HG03469 (cell line): Measurements from ENCODE around the gene CHRM1.
"Not testable (repeated sequence)": the region's sequence is repeated elsewhere in the genome, so short reads cannot be mapped to it uniquely, and the experiment has no call there.

ENCODE experiments used
- ATAC-seq: cut with Tn5 transposase; IDR thresholded peaks from one replicate; pipeline ENCODE4 v1.9.1; 2021; ENCODE audit warnings: mild to moderate bottlenecking, moderate library complexity, moderate number of reproducible peaks; ENCODE audit not compliant: unreplicated experiment

The CHRM1 gene

GRCh38 chr11:62921201-62921572 lies at the start of gene CHRM1:
Gene CHRM1, minus strand, starts transcription at chr11:62921363. Its CDS starts 10,263 bp downstream, at chr11:62911100.
- ATAC-seq = no peak

- ATAC-seq = no peak
Observed at GRCh38 chr11:62965574-62965973, 44.4 kb upstream of the CHRM1 start.

- ATAC-seq = no peak
Observed at GRCh38 chr11:62962391-62962790, 41.2 kb upstream of the CHRM1 start.

- no peak for ATAC-seq
Observed at GRCh38 chr11:62961017-62961570, 39.9 kb upstream of the CHRM1 start.

GRCh38 chr11:62959422-62959980 lies 38.3 kb upstream of the CHRM1 start:
- no peak for ATAC-seq

- no peak for ATAC-seq
Observed at GRCh38 chr11:62958547-62959421, 37.6 kb upstream of the CHRM1 start.

GRCh38 chr11:62957147-62957546 lies 36.0 kb upstream of the CHRM1 start:
- no peak for ATAC-seq

- ATAC-seq = no peak
Observed at GRCh38 chr11:62954478-62954877, 33.3 kb upstream of the CHRM1 start.

GRCh38 chr11:62953811-62954210 lies 32.6 kb upstream of the CHRM1 start:
- no peak for ATAC-seq

GRCh38 chr11:62948765-62949320 lies 27.7 kb upstream of the CHRM1 start:
- no peak for ATAC-seq

GRCh38 chr11:62945538-62945937 lies 24.4 kb upstream of the CHRM1 start:
- ATAC-seq = not testable (repeated sequence)

GRCh38 chr11:62937528-62937927 lies 16.4 kb upstream of the CHRM1 start:
- not testable (repeated sequence) for ATAC-seq

GRCh38 chr11:62934496-62934785 lies 13.3 kb upstream of the CHRM1 start:
- no peak for ATAC-seq

- no peak for ATAC-seq
Observed at GRCh38 chr11:62933750-62934495, 12.8 kb upstream of the CHRM1 start.

- ATAC-seq = no peak
Observed at GRCh38 chr11:62933285-62933684, 12.1 kb upstream of the CHRM1 start.

- no peak for ATAC-seq
Observed at GRCh38 chr11:62931499-62932278, 10.5 kb upstream of the CHRM1 start.

GRCh38 chr11:62930666-62931065 lies 9.5 kb upstream of the CHRM1 start:
- no peak for ATAC-seq

GRCh38 chr11:62930157-62930556 lies 9.0 kb upstream of the CHRM1 start:
- ATAC-seq = no peak

GRCh38 chr11:62928011-62928410 lies 6.8 kb upstream of the CHRM1 start:
- no peak for ATAC-seq

GRCh38 chr11:62926680-62927455 lies 5.7 kb upstream of the CHRM1 start:
- no peak for ATAC-seq
